Activated naive CD8-positive, alpha-beta T cell treated with anti-CD3 and anti-CD28 coated beads, Interleukin-2, amount 10 ng/mL, durations not matched to agents 7 days and 5 days (primary cell): ENCODE data around the gene GFOD1. TPM values are rescaled to one million over a fixed set of nuclear protein-coding genes. Genes with fewer than 3 reads are reported as not detected.

Experiments used
- ATAC-seq: fragments of 150-1000 bp; cut with Tn5 transposase; one replicate; pipeline ENCODE4 v1.10.0; 2021; ENCODE audit warnings: low read depth, moderate library complexity
- POLR2A ChIA-PET: fragments of 350-600 bp; sonication (Branson Sonifier 250); formaldehyde crosslinking; loops from one replicate; lab custom pipeline; 2021; ENCODE audit warnings: antibody characterized with exemption; lab: Charles Lee
- DNase-seq: peaks from one replicate; pipeline ENCODE4 v3.0.0; 2021
- H3K27ac Mint-ChIP-seq: one replicate; pipeline ENCODE4 v1.8.0; 2022; ENCODE audit warnings: mild to moderate bottlenecking, mixed read lengths
- H3K27me3 Mint-ChIP-seq: one replicate; pipeline ENCODE4 v1.8.0; 2022; ENCODE audit warnings: mild to moderate bottlenecking, moderate library complexity, mixed read lengths
- H3K36me3 Mint-ChIP-seq: one replicate; pipeline ENCODE4 v1.8.0; 2021; ENCODE audit warnings: mild to moderate bottlenecking, mixed read lengths
- H3K4me1 Mint-ChIP-seq: one replicate; pipeline ENCODE4 v1.8.0; 2021; ENCODE audit warnings: mixed read lengths
- H3K4me3 Mint-ChIP-seq: one replicate; pipeline ENCODE4 v1.8.0; 2022; ENCODE audit warnings: mild to moderate bottlenecking, moderate library complexity, mixed read lengths
- H3K9me3 Mint-ChIP-seq: one replicate; pipeline ENCODE4 v1.8.0; 2021; ENCODE audit warnings: mixed read lengths
- total RNA-seq, 2 experiments: library from RNA; stranded (reverse); gene quantifications; one replicate each; pipeline ENCODE4 v1.2.3, GENCODE V29; 2021

Gene GFOD1
- total RNA-seq, 2 experiments from 2014 or later: 5.2 to 5.9 TPM

DNA sequence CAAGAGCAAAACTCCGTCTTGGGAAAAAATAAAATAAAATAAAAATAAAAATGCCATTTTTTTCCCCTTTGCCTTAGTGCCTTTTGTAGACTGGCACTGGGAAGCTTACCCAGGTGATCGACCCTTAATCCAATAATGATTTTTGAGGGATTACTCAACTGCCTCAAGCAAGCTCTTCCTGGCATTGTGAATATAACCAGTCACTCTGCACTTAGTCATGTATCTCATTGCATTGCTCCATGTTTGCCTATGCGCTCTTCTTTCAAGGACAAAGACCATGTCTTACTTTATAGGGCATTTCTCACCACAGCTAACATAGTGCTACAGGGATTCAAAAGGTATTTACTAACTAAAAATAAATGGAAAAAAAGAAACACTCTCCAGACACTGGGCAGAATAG lies 13.0 kb downstream of the GFOD1 start:
- no peak overlapping the region for H3K4me3 Mint-ChIP-seq

DNA sequence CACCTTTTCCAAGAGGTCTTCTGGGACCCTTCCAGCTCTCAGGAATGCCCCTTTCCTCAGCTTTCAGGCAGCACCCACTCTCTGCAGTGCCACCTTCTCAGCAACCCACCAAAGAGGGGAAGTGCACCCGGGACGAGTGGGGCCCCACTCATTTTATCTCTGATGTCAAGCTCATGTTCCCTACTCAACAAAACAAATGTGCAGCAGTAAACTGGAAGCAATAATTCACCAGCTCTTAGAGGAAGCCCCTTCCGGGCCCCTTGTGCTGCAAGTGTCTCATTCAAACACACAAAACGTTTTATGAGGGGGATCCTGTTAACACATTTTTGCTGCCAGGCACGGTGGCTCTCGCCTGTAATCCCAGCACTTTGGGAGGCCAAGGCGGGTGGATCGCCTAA lies 13.6 kb downstream of the GFOD1 start:
- DNase-seq: no peak
- H3K27ac Mint-ChIP-seq: no peak overlapping the region
- peaks cover 1% of the 10 kb centered on the region for H3K9me3 Mint-ChIP-seq
- POLR2A ChIA-PET: interaction anchor here (1.6 kb wide), 1 partner anchor 11 kb away, joined by 5 read pairs; no protein-coding TSS in a partner anchor
- no peak for ATAC-seq
- peaks cover 4% of the 10 kb centered on the region for H3K4me1 Mint-ChIP-seq
- H3K27me3 Mint-ChIP-seq: no peaks in the 10 kb centered on the region
- peaks cover 37% of the 10 kb centered on the region for H3K36me3 Mint-ChIP-seq
- no peak overlapping the region for H3K4me3 Mint-ChIP-seq

More for the DNA sequence above, 13.0 kb downstream of the GFOD1 start:
- peaks cover 35% of the 10 kb centered on the region for H3K36me3 Mint-ChIP-seq
- no peaks in the 10 kb centered on the region for H3K27me3 Mint-ChIP-seq
- POLR2A ChIA-PET: interaction anchor here (1.6 kb wide), 1 partner anchor 11 kb away, joined by 5 read pairs; no protein-coding TSS in a partner anchor
- peaks cover 1% of the 10 kb centered on the region for H3K9me3 Mint-ChIP-seq
- no peak overlapping the region for H3K27ac Mint-ChIP-seq
- ATAC-seq: no peak
- H3K4me1 Mint-ChIP-seq: peaks cover 7% of the 10 kb centered on the region
- no peak for DNase-seq

DNA sequence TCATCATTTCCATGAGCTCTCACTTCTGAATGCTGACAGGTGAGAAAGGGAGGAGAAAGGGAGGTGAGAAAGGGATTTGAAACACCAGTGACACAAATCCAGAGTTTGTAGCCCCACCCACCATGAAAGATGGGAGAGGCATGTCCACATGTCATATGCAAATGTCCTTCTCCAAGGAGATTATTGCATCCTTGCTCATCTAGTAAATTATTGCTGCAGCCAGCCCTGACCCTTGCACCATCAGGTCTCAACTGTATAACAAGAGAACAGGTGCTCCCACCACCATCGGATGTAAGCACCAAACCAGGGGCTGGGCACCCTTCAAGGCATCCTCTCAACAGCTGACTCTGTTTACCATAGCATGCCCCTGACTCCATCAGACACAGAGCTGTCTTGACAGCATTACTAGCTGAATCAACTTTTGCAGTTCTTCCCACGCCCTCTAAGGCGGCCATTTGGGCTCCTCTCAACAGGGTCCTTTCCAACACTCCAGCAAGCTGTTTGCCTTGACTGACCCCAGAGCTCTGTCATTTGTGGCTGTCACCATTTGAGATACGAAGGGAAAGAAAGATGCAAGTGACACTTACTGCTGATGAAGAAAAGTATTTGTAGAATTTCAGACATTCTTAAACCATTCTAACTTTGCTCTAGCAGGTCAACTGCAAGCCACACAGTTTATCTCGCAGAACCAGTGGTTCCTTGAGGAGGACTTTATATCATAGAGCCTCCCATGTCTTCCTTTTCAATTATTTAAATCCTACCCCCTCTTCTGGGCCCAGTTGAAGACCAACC lies 14.2 kb downstream of the GFOD1 start:
- H3K27ac Mint-ChIP-seq: no peak overlapping the region
- ATAC-seq: no peak
- H3K4me3 Mint-ChIP-seq: no peak overlapping the region
- POLR2A ChIA-PET: interaction anchor here (1.6 kb wide), 1 partner anchor 10 kb away, joined by 5 read pairs; no protein-coding TSS in a partner anchor
- peaks cover 35% of the 10 kb centered on the region for H3K36me3 Mint-ChIP-seq
- H3K4me1 Mint-ChIP-seq: no peaks in the 10 kb centered on the region
- DNase-seq: no peak
- H3K27me3 Mint-ChIP-seq: no peaks in the 10 kb centered on the region
- peaks cover 1% of the 10 kb centered on the region for H3K9me3 Mint-ChIP-seq

DNA sequence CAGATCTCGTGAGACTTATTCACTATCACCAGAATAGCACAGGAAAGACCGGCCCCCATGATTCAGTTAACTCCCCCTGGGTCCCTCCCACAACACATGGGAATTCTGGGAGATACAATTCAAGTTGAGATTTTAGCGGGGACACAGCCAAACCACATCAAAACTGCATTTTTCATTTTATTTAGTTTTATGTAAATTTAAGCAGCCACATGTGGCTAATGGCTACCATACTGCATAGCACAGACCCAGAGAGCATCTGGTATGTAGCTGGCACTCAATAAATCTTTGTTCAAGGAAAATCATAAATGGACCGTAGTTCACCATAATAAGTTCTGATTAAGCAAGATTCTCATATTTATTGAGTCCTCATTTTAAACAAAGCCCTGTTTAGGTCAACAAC lies 15.3 kb downstream of the GFOD1 start:
- Mint-ChIP-seq H3K27me3 (no peaks in the 10 kb centered on the region), H3K27ac (no peak overlapping the region), H3K9me3 (peaks cover 1% of the 10 kb centered on the region), H3K36me3 (peaks cover 35% of the 10 kb centered on the region), H3K4me1 (peaks cover 2% of the 10 kb centered on the region), H3K4me3 (no peak overlapping the region)
- POLR2A ChIA-PET: no interaction called here
- no peak for ATAC-seq
- no peak for DNase-seq

DNA sequence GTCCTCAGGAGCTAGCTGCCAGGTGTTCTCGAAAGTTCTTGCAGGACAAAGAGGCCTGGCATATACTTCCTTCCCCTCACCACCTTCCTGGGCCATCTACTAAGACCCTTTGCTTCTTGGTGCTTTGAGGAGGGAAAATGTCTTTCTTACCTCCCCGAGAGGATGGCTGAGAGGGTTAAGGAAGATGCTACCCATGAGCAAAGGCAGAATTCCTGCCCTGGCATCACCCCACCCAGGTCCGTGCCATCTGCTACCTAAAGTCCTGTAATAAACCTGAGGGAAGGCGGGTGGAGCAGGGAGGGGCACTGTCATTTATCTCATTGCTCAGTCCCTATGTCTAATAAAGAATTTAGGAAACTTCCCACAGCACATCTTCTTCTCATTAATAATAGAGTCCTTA lies 16.2 kb downstream of the GFOD1 start:
- Mint-ChIP-seq H3K27me3 (peaks cover 2% of the 10 kb centered on the region), H3K4me3 (no peak overlapping the region), H3K4me1 (peaks cover 8% of the 10 kb centered on the region), H3K9me3 (peaks cover 1% of the 10 kb centered on the region), H3K27ac (no peak overlapping the region), H3K36me3 (peaks cover 31% of the 10 kb centered on the region)
- ATAC-seq: no peak
- no peak for DNase-seq
- POLR2A ChIA-PET: no interaction called here

DNA sequence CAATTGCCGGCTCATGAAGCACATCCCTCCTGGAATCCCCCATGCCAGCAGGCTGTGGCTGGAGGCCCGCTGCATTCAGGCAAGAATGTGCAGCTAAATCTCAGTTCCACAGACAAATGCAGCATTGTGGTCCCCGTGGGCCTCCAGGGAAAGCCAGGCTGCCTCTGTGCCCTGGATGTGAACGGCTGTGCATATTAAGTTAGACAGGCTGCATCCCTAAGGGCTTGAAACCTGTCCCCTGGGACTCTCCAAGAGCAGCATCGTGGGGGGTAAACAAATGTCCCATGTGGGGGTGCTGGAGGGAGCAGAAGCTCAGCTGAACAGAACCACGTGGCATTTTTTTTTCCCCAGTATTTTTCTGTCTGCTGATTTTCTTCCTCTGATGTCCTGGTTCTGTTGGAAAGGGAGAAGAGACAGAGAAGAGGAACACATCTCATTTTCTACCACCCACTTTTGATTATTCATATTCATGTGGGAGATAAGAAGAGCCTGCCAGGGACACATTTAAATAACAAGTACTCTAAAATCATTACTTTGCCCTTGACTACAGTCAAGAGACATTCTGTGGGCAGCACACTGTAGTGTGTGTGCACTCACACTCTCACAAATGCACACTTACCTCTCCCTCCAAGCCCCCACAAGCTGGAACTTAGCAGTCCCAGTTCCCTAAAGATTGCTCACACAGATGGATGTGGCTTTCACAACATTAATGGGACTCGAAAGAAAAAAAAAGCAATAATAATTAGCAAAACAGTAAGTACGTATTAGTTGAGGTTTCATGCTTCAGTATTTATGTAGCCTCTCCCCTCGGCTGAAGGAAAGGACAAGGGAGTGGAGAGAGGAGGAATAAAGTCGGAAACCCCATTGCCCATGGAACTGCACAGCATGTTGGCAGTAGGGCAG lies 16.9 kb downstream of the GFOD1 start:
- ATAC-seq: no peak
- POLR2A ChIA-PET: no interaction called here
- H3K27me3 Mint-ChIP-seq: peaks cover 2% of the 10 kb centered on the region
- H3K4me3 Mint-ChIP-seq: no peak overlapping the region
- H3K27ac Mint-ChIP-seq: no peak overlapping the region
- H3K36me3 Mint-ChIP-seq: peaks cover 28% of the 10 kb centered on the region
- DNase-seq: no peak
- H3K4me1 Mint-ChIP-seq: peaks cover 15% of the 10 kb centered on the region
- peaks cover 1% of the 10 kb centered on the region for H3K9me3 Mint-ChIP-seq

DNA sequence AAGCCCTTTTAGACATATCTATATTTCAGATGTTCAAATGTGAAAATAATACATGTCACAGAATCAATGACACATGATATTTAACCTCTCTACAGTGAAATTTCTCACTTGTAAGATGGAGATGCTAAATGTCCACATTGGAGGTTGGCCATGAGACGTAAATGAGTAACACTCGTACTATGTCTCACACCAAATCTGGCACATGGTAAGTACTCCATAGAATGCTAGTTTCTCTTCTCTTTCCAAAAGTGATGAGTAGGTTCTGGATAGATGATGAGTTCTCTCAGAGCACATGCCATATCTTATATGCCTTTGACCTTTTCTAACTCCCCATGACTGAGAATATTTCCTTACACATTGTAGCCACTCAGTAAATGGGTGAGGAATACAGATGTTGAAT lies 17.7 kb downstream of the GFOD1 start:
- peaks cover 24% of the 10 kb centered on the region for H3K36me3 Mint-ChIP-seq
- ATAC-seq (no peak), DNase-seq (no peak)
- H3K27ac Mint-ChIP-seq: no peak overlapping the region
- H3K4me1 Mint-ChIP-seq: peaks cover 19% of the 10 kb centered on the region
- peaks cover 2% of the 10 kb centered on the region for H3K27me3 Mint-ChIP-seq
- H3K4me3 Mint-ChIP-seq: no peak overlapping the region
- peaks cover 1% of the 10 kb centered on the region for H3K9me3 Mint-ChIP-seq
- POLR2A ChIA-PET: no interaction called here

DNA sequence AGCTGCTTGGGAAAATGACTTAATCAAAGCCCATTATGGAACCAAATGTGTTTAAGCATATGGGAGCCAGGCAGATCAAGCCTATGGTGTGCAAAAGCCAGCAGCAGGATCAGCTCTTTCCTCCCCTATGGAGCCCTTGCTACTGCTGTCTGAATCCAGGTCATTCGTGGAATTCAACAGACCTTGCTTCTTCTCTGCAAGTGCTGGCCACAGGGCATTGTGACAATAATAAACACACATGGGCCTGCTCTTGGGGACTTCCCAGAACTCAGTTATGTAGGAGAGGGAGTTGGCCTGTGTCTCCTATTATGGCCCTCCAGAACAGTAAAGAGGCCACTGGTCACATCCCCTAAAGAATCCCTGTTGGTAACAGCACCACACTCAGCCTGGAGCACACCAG lies 18.6 kb downstream of the GFOD1 start:
- Mint-ChIP-seq H3K9me3 (peaks cover 1% of the 10 kb centered on the region), H3K4me1 (peaks cover 25% of the 10 kb centered on the region), H3K4me3 (no peak overlapping the region), H3K27ac (no peak overlapping the region), H3K27me3 (peaks cover 2% of the 10 kb centered on the region), H3K36me3 (peaks cover 20% of the 10 kb centered on the region)
- DNase-seq (no peak), ATAC-seq (no peak)
- POLR2A ChIA-PET: no interaction called here

DNA sequence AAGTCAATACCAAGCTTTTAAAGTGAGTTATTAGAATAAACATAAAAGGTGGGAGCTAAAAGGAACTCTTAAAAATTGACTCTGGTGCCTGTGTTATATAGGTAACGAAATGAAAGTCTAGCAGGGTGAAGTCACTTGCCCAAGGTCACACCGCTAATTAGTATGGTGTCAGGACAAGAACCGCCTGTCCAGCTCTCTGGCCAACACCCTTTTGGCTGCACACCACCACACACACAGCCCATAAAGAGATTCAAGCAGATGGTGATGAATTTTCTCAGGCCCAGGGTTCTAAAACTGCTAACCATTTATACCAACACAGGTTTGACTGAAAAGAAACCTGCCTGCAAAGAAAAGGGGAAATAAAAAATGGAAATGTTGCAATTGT lies 20.2 kb downstream of the GFOD1 start:
- DNase-seq (no peak), ATAC-seq (no peak)
- Mint-ChIP-seq H3K9me3 (peaks cover 1% of the 10 kb centered on the region), H3K27me3 (peaks cover 2% of the 10 kb centered on the region), H3K36me3 (peaks cover 20% of the 10 kb centered on the region), H3K27ac (no peak overlapping the region), H3K4me3 (no peak overlapping the region), H3K4me1 (peaks cover 32% of the 10 kb centered on the region)
- POLR2A ChIA-PET: interaction anchor here (0.8 to 0.9 kb wide), 2 partner anchors 9 to 13 kb away, joined by 3 read pairs; no protein-coding TSS in a partner anchor

DNA sequence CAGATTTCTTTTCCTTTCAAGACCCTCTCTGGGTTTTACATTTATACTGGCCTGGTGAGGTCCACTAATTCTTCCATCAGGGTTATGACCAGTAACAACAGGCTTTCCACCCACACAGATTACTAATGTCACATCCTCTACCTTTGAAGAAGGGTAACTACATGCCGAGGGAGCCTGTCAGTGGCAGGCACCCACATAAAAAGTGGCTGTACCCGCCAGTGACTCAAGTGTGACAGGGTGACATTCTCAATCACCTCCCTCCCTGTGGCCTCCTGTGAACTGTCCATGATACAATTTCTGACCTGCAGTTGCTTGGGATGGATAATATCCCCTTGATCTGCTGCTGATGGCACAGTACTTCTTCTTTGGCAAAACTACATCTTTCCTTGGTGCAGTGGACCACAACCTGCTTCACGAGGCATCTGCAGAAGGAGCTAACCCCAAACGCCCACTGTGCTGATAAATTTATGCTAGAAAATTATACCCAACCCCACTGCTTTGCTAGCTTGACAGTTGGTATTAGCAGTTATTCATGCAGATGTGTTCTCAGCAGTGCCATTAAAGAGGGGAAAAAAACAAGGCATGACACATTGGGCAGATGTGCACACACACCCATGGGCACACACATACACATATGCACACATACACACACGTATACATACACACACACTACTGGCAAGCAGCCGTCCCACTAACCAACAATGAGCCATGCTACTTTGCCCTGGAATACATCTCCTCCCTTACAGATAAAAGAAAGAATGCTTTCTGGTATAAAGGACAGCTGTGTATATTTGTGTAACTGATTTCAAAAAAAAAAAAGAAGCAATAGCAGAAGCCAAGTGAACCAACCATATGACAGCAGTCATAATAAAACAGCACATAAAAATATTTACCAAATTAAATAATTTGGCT lies 20.8 kb downstream of the GFOD1 start:
- Mint-ChIP-seq H3K4me3 (no peak overlapping the region), H3K9me3 (peaks cover 1% of the 10 kb centered on the region), H3K27me3 (peaks cover 2% of the 10 kb centered on the region), H3K27ac (peak overlapping the region; percentile 21), H3K4me1 (peaks cover 38% of the 10 kb centered on the region), H3K36me3 (peaks cover 18% of the 10 kb centered on the region)
- DNase-seq (no peak), ATAC-seq (peak; percentile 65)
- POLR2A ChIA-PET: interaction anchor here (0.8 to 0.9 kb wide), 2 partner anchors 9 to 12 kb away, joined by 3 read pairs; no protein-coding TSS in a partner anchor

DNA sequence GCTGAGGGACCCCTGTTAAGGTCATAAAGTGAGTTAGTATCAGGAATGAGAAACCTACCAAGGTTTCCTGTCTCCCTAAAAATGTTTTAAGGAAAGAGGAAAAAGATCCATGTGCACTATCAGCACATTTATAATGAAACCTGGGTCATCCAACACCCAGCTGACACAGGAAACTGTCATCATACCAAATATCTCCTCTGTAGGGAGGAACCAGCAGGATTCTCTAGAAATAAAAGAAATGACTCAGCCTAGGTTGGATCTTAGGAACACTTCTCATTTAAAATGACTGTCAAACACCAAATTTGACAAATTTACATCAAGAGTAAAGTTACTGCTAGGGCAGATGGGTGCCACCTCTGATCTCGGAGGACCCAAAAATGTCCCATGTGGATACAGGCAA lies 21.7 kb downstream of the GFOD1 start:
- Mint-ChIP-seq H3K27me3 (peaks cover 2% of the 10 kb centered on the region), H3K4me3 (no peak overlapping the region), H3K4me1 (peaks cover 40% of the 10 kb centered on the region), H3K27ac (peak overlapping the region; percentile 21), H3K36me3 (peaks cover 16% of the 10 kb centered on the region), H3K9me3 (no peaks in the 10 kb centered on the region)
- DNase-seq: no peak
- ATAC-seq: no peak
- POLR2A ChIA-PET: interaction anchor here (1.2 kb wide), 1 partner anchor 149 kb away, joined by 4 read pairs; the partner anchor contains the start of gene NOL7

DNA sequence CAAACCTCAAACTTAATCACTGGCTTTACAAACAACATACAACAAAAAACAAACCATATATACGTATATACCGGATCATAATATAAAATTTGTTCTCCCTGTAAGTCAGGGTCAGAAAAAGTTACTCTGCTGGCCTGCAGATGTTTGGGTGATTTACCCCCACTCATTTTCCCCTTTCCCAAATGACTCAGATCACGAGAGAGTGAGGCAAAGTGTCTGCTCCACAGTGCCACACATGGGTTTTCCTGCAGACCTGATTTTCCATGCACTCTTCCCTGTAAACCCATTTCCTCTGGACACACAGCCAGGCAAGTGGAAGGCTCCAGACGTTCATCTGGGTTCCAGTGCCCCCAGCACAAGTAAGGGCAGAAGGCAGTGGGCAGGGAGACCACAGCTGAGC lies 23.5 kb downstream of the GFOD1 start:
- Mint-ChIP-seq H3K27me3 (peaks cover 2% of the 10 kb centered on the region), H3K4me1 (peaks cover 43% of the 10 kb centered on the region)
- DNase-seq: no peak

More for the DNA sequence above, 23.5 kb downstream of the GFOD1 start:
- no peak overlapping the region for H3K27ac Mint-ChIP-seq
- H3K9me3 Mint-ChIP-seq: no peaks in the 10 kb centered on the region
- POLR2A ChIA-PET: interaction anchor here (1.4 kb wide), 1 partner anchor 10 kb away, joined by 5 read pairs; no protein-coding TSS in a partner anchor
- no peak for ATAC-seq
- H3K4me3 Mint-ChIP-seq: no peak overlapping the region
- peaks cover 9% of the 10 kb centered on the region for H3K36me3 Mint-ChIP-seq
